Measurements from ENCODE around the gene QRICH2. TPM values are rescaled to one million over a fixed set of nuclear protein-coding genes. Genes with fewer than 3 reads are reported as not detected.
"Not testable (repeated sequence)": the region's sequence is repeated elsewhere in the genome, so short reads cannot be mapped to it uniquely, and the experiment has no call there.

QRICH2 gene
- total RNA-seq, 4 donors from 2014 or later, result 1.2 to 10.7 (median 3.1) TPM

- TF ChIP-seq, protein P1, sequence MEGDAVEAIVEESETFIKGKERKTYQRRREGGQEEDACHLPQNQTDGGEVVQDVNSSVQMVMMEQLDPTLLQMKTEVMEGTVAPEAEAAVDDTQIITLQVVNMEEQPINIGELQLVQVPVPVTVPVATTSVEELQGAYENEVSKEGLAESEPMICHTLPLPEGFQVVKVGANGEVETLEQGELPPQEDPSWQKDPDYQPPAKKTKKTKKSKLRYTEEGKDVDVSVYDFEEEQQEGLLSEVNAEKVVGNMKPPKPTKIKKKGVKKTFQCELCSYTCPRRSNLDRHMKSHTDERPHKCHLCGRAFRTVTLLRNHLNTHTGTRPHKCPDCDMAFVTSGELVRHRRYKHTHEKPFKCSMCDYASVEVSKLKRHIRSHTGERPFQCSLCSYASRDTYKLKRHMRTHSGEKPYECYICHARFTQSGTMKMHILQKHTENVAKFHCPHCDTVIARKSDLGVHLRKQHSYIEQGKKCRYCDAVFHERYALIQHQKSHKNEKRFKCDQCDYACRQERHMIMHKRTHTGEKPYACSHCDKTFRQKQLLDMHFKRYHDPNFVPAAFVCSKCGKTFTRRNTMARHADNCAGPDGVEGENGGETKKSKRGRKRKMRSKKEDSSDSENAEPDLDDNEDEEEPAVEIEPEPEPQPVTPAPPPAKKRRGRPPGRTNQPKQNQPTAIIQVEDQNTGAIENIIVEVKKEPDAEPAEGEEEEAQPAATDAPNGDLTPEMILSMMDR (IDR thresholded peaks at IDR 0.05), result no peak
- no peak for TF ChIP-seq POLR2A (IDR thresholded peaks at IDR 0.05)
- no peaks in the 10 kb centered on the region for H3K9me3 ChIP-seq
- no peak overlapping the region for H3K4me3 ChIP-seq
- H3K27me3 ChIP-seq, result no peaks in the 10 kb centered on the region
- no peak overlapping the region for H3K27ac ChIP-seq
- peaks cover 0 to 43% (median 0%) of the 10 kb centered on the region in 3 donors for H3K36me3 ChIP-seq
- DNase-seq, result no peak
- no peaks in the 10 kb centered on the region for H3K4me1 ChIP-seq
Measured at GRCh38 chr17:76309461-76309860, 1.4 kb upstream of the QRICH2 start.

DNA sequence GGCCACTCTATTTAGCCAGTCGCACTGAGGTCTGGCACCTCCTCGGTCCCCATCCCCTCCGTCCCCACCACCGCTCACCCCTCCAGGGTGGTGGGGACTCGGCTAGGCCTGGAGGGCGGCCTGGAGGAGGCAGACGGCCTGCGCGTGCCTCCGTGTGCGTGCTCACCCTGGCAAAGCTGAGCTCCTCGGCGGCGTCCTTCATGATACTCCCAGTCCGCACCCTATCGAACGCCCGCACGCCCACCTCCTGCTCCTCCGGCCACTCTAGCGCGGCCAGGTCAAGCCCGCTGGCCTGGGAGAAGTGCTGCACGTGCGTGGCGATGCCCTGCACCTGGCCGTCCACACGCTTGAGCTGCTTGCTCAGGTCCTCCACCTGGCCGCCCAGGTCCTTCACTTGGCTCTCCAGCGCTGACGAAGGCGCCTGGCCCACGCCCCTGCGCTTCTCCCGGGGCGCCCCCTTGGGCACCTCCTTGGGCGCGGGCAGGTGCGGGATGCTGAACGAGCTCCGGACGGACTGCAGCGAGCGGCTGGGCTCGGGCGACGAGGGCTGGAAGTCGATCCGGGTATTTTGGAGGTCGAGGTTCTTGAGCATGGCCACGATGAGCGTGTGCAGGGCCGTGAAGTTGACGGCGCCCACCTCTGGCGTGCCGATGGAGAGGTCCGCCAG, 644 bp downstream of the QRICH2 start:
- no peak overlapping the region for H3K27ac ChIP-seq
- no peaks in the 10 kb centered on the region for H3K9me3 ChIP-seq
- no peak for DNase-seq
- no peaks in the 10 kb centered on the region for H3K27me3 ChIP-seq
- peaks cover 0 to 26% (median 0%) of the 10 kb centered on the region in 3 donors for H3K36me3 ChIP-seq
- no peak overlapping the region for H3K4me3 ChIP-seq
- H3K4me1 ChIP-seq, result no peaks in the 10 kb centered on the region
- no peak for TF ChIP-seq POLR2A (IDR thresholded peaks at IDR 0.05)
- TF ChIP-seq, protein P1 (IDR thresholded peaks at IDR 0.05), result no peak

DNA sequence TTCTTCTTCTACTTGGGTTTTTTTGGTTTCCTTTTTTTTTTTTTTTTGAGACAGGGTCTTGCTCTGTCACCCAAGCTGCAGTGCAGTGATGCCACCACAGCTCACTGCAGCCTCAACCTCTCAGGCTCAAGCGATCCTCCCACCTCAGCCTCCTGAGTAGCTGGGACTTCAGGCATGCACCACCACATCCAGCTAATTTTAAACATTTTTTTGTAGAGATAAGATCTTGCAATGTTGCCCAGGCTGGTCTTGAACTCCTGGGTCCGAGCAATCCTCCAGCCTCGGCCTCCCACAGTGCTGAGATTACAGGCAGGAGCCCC, 3.0 kb downstream of the QRICH2 start:
- not testable (repeated sequence) for H3K27me3 ChIP-seq, H3K9me3 ChIP-seq, H3K4me3 ChIP-seq, H3K27ac ChIP-seq, H3K4me1 ChIP-seq, H3K36me3 ChIP-seq, DNase-seq

- no peak for DNase-seq
- no peak overlapping the region for H3K4me3 ChIP-seq
- H3K27ac ChIP-seq, result no peak overlapping the region
- no peaks in the 10 kb centered on the region for H3K9me3 ChIP-seq
- no peaks in the 10 kb centered on the region for H3K4me1 ChIP-seq
- TF ChIP-seq POLR2A (IDR thresholded peaks at IDR 0.05), result no peak
- TF ChIP-seq, protein P1 (IDR thresholded peaks at IDR 0.05), result no peak
- no peaks in the 10 kb centered on the region for H3K27me3 ChIP-seq
- H3K36me3 ChIP-seq, result peaks cover 0 to 6% (median 0%) of the 10 kb centered on the region in 3 donors
Measured at GRCh38 chr17:76304226-76305134, 3.6 kb downstream of the QRICH2 start.

- TF ChIP-seq POLR2A (IDR thresholded peaks at IDR 0.05), result no peak
- TF ChIP-seq, protein P1 (IDR thresholded peaks at IDR 0.05), result no peak
- Histone ChIP-seq H3K27ac (no peak overlapping the region), H3K4me3 (no peak overlapping the region), H3K36me3 (no peaks in the 10 kb centered on the region), H3K4me1 (no peaks in the 10 kb centered on the region), H3K9me3 (no peaks in the 10 kb centered on the region), H3K27me3 (no peaks in the 10 kb centered on the region)
- DNase-seq, result no peak
Measured at GRCh38 chr17:76297436-76297835, 10.6 kb downstream of the QRICH2 start.

DNA sequence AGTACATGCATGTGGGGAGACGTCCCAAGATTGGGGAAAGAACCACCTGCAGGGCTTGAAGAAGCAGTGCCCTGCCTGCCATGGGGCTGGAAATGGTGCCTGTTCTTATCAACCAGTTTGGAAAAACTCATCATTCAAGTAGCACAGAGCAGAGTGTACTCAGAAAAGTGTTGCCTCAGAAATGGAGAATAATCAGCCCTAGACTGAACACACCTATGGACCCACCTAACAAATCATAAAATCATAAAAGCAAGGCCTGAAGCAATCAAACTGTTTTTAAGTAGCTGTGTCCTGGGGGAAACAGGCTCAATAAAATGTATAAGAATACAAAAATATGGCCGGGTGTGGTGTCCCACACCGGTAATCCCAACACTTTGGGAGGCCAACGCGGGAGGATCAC, 11.2 kb downstream of the QRICH2 start:
- Histone ChIP-seq H3K9me3 (no peaks in the 10 kb centered on the region), H3K36me3 (no peaks in the 10 kb centered on the region), H3K27me3 (no peaks in the 10 kb centered on the region), H3K27ac (no peak overlapping the region), H3K4me1 (no peaks in the 10 kb centered on the region), H3K4me3 (no peak overlapping the region)
- DNase-seq, result no peak
- TF ChIP-seq, protein P1 (IDR thresholded peaks at IDR 0.05), result no peak
- no peak for TF ChIP-seq POLR2A (IDR thresholded peaks at IDR 0.05)

Data from Peyer's patch (tissue), 4 donors.